GM19395 (cell line): Measurements from ENCODE around the gene MLN.

Source experiments
- ATAC-seq: cut with Tn5 transposase; IDR thresholded peaks from one replicate; pipeline ENCODE4 v1.9.1; 2021; ENCODE audit warnings: mild to moderate bottlenecking, moderate library complexity; ENCODE audit not compliant: unreplicated experiment

The MLN gene

GRCh38 chr6:33756211-33756954 is 47.4 kb downstream of the MLN start:
- ATAC-seq = no peak

DNA sequence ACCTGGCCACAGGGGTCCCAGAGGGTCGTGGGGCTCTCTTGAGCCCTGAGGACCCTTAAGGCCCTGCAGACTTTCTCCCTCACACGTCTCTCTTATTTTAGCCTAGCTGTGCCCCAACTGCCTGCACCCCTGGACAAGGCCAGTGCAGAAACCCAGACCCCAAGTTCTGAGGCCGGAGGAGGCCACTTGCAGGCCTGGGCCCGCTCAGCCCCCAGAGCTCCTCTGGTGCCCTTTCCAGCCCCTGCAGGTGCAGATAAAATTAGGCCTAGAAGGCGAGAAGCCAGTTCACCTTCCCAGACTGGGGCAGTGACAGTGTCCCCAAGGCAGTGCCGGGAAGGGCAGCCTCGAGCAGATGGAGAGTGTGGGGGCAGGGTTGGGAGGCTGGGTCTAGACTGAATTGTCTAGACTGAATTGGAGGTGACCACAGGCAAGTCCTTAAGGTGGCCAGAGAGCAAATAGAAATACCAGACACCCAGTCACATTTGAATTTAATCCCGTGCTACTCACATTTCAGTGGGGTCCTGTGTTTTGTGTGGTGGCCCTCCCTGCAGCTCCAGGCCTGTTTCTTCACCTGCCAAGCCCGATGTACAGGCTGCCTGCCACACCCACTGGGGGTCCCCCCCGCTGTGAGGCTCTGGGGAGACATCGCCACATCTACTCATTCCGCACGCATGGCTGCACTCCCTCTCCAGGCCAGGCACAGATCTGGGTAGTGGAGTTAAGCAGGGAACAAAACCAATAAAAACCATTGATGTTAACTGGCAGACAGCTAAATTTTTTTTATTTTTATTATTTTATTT is 48.5 kb downstream of the MLN start:
- no peak for ATAC-seq

- ATAC-seq = no peak
Observed at GRCh38 chr6:33754222-33754621, 49.6 kb downstream of the MLN start.

DNA sequence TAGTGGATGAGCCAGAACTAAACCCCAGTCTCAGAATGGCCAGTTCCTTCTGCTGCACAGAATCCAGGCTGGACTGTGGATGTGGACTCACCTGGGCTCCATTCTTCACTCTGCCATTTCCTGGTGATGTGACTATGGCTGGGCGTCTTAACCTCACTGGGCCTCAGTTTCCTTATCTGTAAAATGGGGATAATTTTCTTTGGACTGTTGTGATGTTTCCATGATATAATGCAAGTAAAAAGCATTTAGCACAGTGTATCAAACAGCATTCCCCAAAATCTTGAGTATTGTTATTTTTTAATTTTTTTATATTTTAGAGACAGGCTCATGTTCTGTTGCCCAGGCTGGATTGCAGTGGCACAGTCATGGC is 51.2 kb downstream of the MLN start:
- ATAC-seq = no peak

DNA sequence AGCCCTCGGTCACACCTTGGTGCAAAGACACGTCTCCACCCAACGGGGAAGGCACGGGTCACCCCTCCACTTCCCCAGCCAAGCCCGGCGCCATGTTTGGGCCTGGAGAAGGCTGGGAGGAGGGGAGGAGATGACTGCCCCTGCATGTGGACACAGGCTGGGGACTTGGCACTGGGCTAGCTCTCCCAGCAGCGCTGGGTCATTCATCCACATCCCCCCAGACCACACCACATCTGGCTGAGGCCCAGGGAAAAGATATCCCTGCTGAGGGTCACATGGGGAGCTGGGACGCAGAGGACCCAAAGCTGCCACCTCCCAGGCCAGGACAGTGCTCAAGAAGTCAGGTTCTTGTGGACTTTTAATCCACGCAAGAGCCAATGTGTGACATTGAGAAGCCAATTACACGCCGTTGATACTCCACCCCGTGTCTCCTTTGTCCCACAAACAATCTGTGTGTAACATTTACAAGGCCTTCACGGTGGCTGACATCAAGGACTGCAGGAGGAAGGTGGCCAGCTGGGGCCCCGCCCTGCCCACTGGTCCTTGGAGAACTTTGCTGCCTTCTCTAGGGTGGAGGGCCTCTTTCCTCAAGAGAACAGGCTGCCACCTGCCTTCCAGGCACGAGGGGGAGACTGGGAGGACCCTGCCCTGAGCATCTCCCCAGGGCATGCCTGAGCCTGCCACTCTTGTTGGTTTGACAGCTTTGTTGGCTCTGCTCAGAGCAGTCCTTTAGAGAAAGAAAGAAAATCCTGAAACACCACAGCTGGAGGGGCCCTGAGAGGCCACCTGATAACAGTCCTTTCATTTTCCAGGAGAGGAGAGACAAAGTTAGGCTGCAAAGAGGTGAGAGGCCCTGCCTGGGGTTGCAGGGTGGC is 51.8 kb downstream of the MLN start:
- no peak for ATAC-seq

- ATAC-seq = no peak
Observed at GRCh38 chr6:33750244-33750991, 53.4 kb downstream of the MLN start.

- no peak for ATAC-seq
Observed at GRCh38 chr6:33749401-33749800, 54.4 kb downstream of the MLN start.

- no peak for ATAC-seq
Observed at GRCh38 chr6:33748841-33749240, 55.0 kb downstream of the MLN start.

GRCh38 chr6:33747823-33748222 is 56.0 kb downstream of the MLN start:
- no peak for ATAC-seq

GRCh38 chr6:33746651-33747100 is 57.1 kb downstream of the MLN start, which contains the start of gene IP6K3:
Gene IP6K3, minus strand, starts transcription at chr6:33746905. Its CDS starts 11,429 bp downstream, at chr6:33735476.
- ATAC-seq = no peak

DNA sequence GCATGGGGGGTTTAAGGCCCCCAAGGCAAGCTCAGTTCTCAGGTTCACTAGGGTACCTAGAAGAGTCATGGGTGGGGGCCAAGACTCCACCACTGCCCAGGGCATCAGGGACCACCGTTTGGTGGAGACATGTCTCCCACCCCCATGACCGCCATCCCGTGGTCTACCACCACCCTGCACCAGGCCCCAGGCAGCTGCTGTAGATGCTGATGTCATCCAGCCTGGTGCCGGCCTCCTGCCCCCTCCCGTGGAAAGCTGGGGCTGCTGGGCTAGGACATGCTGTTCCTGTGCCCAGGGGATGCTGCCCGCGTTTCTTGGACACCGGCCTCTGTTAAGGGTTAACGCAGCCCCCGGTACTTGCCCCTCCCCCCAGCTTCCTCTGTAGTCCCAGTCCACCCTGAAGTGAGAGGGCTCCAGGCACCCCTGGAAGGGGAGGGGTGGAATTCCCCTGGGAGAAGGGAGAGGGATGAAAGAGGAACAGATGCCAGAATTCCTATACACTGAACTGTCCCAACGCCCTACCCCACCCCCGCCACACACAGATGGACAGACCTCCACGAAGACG is 57.7 kb downstream of the MLN start:
- no peak for ATAC-seq

- no peak for ATAC-seq
Observed at GRCh38 chr6:33745548-33745947, 58.3 kb downstream of the MLN start.

GRCh38 chr6:33744895-33745546 is 58.8 kb downstream of the MLN start:
- ATAC-seq = no peak
